Astrocyte (in vitro differentiated cells and primary cell): Measurements from ENCODE around the gene NIT1. TPM values are rescaled to one million over a fixed set of nuclear protein-coding genes. Genes with fewer than 3 reads are reported as not detected.

Source experiments
- DNase-seq: peaks from one replicate; pipeline ENCODE4 v3.0.0-alpha.2; 2010; ENCODE audit warnings: low read depth
- FAIRE-seq: peaks from 2 replicates; lab custom pipeline; 2011; peaks lifted over from hg19 to GRCh38; lab: Jason Lieb, UNC
- H2AFZ ChIP-seq: 2 replicates; pipeline ENCODE4 v1.6.0; 2012; ENCODE audit warnings: low read depth, low read length, inconsistent platforms
- H3K27ac ChIP-seq: 2 replicates; pipeline ENCODE4 v1.5.1; 2011; ENCODE audit warnings: low read depth, low read length, inconsistent platforms
- H3K27me3 ChIP-seq: 2 replicates; pipeline ENCODE4 v1.6.0; 2011; ENCODE audit warnings: low read length, inconsistent platforms; ENCODE audit not compliant: insufficient read depth
- H3K36me3 ChIP-seq: 2 replicates; pipeline ENCODE4 v1.5.1; 2011; ENCODE audit warnings: low read length, inconsistent platforms; ENCODE audit not compliant: insufficient read depth
- H3K4me1 ChIP-seq: 2 replicates; pipeline ENCODE4 v1.5.1; 2011; ENCODE audit warnings: low read length, inconsistent platforms; ENCODE audit not compliant: insufficient read depth
- H3K4me2 ChIP-seq: 2 replicates; pipeline ENCODE4 v1.6.0; 2012; ENCODE audit warnings: low read length, inconsistent platforms
- H3K4me3 ChIP-seq: 2 replicates; pipeline ENCODE4 v1.5.1; 2011; ENCODE audit warnings: low read depth, mild to moderate bottlenecking, low read length, inconsistent platforms; ENCODE audit not compliant: insufficient read depth
- H3K79me2 ChIP-seq: 2 replicates; pipeline ENCODE4 v1.6.0; 2012; ENCODE audit warnings: mild to moderate bottlenecking, low read length, inconsistent platforms; ENCODE audit not compliant: insufficient read depth
- H3K9ac ChIP-seq: 2 replicates; pipeline ENCODE4 v1.6.0; 2012; ENCODE audit warnings: mild to moderate bottlenecking, low read length, inconsistent platforms
- H3K9me3 ChIP-seq: 2 replicates; pipeline ENCODE4 v1.5.1; 2012; ENCODE audit warnings: low read depth, mild to moderate bottlenecking, low read length, inconsistent platforms; ENCODE audit not compliant: insufficient read depth
- H4K20me1 ChIP-seq: 2 replicates; pipeline ENCODE4 v1.6.0; 2012; ENCODE audit warnings: low read length, inconsistent platforms; ENCODE audit not compliant: insufficient read depth
- H3K27ac Mint-ChIP-seq: one replicate; pipeline ENCODE4 v1.8.0; 2021; ENCODE audit warnings: mild to moderate bottlenecking, mixed read lengths; ENCODE audit not compliant: unreplicated experiment
- H3K27me3 Mint-ChIP-seq: one replicate; pipeline ENCODE4 v1.8.0; 2021; ENCODE audit warnings: low read depth, mixed read lengths; ENCODE audit not compliant: unreplicated experiment
- H3K36me3 Mint-ChIP-seq: one replicate; pipeline ENCODE4 v1.8.0; 2021; ENCODE audit warnings: low read depth, mixed read lengths; ENCODE audit not compliant: unreplicated experiment
- H3K4me1 Mint-ChIP-seq: one replicate; pipeline ENCODE4 v1.8.0; 2021; ENCODE audit warnings: low read depth, mixed read lengths; ENCODE audit not compliant: unreplicated experiment
- H3K4me3 Mint-ChIP-seq: one replicate; pipeline ENCODE4 v1.8.0; 2021; ENCODE audit warnings: mild to moderate bottlenecking, moderate library complexity, mixed read lengths; ENCODE audit not compliant: unreplicated experiment
- H3K9me3 Mint-ChIP-seq: one replicate; pipeline ENCODE4 v1.8.0; 2021; ENCODE audit warnings: mild to moderate bottlenecking, mixed read lengths; ENCODE audit not compliant: unreplicated experiment
- EZH2 ChIP-seq: IDR thresholded peaks from 2 replicates; pipeline ENCODE4 v1.6.1; 2012; ENCODE audit warnings: mild to moderate bottlenecking, low read length, inconsistent platforms; ENCODE audit not compliant: insufficient read depth
- total RNA-seq: library from RNA; stranded (reverse); gene quantifications from 2 replicates; pipeline ENCODE4 v1.2.1, GENCODE V29; 2021
- TF ChIP-seq, protein P1 (sequence below): IDR thresholded peaks from 2 replicates; pipeline ENCODE4 v1.5.1; 2011; ENCODE audit warnings: low read depth, mild to moderate bottlenecking, inconsistent platforms, low read length, moderate library complexity; ENCODE audit not compliant: insufficient read depth

NIT1 gene
- total RNA-seq, 1 donor from 2014 or later = 25.9 TPM

- Histone ChIP-seq H3K9ac (no peak overlapping the region), H3K27ac (no peak overlapping the region), H4K20me1 (no peaks in the 10 kb centered on the region), H3K36me3 (no peaks in the 10 kb centered on the region), H3K9me3 (no peaks in the 10 kb centered on the region), H2AFZ (no peak overlapping the region), H3K79me2 (no peaks in the 10 kb centered on the region), H3K4me1 (peaks cover 14% of the 10 kb centered on the region), H3K4me3 (no peak overlapping the region), H3K4me2 (no peak overlapping the region), H3K27me3 (no peaks in the 10 kb centered on the region)
- Mint-ChIP-seq H3K4me1 (peaks cover 54% of the 10 kb centered on the region), H3K36me3 (no peaks in the 10 kb centered on the region), H3K9me3 (no peaks in the 10 kb centered on the region), H3K27ac (no peak overlapping the region), H3K4me3 (no peak overlapping the region), H3K27me3 (no peaks in the 10 kb centered on the region)
- TF ChIP-seq, protein P1, sequence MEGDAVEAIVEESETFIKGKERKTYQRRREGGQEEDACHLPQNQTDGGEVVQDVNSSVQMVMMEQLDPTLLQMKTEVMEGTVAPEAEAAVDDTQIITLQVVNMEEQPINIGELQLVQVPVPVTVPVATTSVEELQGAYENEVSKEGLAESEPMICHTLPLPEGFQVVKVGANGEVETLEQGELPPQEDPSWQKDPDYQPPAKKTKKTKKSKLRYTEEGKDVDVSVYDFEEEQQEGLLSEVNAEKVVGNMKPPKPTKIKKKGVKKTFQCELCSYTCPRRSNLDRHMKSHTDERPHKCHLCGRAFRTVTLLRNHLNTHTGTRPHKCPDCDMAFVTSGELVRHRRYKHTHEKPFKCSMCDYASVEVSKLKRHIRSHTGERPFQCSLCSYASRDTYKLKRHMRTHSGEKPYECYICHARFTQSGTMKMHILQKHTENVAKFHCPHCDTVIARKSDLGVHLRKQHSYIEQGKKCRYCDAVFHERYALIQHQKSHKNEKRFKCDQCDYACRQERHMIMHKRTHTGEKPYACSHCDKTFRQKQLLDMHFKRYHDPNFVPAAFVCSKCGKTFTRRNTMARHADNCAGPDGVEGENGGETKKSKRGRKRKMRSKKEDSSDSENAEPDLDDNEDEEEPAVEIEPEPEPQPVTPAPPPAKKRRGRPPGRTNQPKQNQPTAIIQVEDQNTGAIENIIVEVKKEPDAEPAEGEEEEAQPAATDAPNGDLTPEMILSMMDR = no peak
- no peak for TF ChIP-seq EZH2
- DNase-seq (no peak), FAIRE-seq (no peak)
These were observed 27.3 kb upstream of the NIT1 start for GRCh38 chr1:161090617-161091016.

GRCh38 chr1:161091093-161091492 lies 26.8 kb upstream of the NIT1 start:
- no peak for FAIRE-seq
- TF ChIP-seq, protein P1 = no peak
- TF ChIP-seq EZH2 = no peak
- Mint-ChIP-seq H3K36me3 (no peaks in the 10 kb centered on the region), H3K4me1 (peaks cover 51% of the 10 kb centered on the region), H3K27me3 (no peaks in the 10 kb centered on the region), H3K9me3 (no peaks in the 10 kb centered on the region), H3K27ac (no peak overlapping the region), H3K4me3 (no peak overlapping the region)
- Histone ChIP-seq H3K4me1 (peaks cover 13% of the 10 kb centered on the region), H3K36me3 (no peaks in the 10 kb centered on the region), H3K79me2 (no peaks in the 10 kb centered on the region), H3K9me3 (no peaks in the 10 kb centered on the region), H3K27me3 (no peaks in the 10 kb centered on the region), H3K27ac (no peak overlapping the region), H3K9ac (no peak overlapping the region), H2AFZ (no peak overlapping the region), H3K4me2 (no peak overlapping the region), H3K4me3 (no peak overlapping the region), H4K20me1 (no peaks in the 10 kb centered on the region)
- no peak for DNase-seq

DNA sequence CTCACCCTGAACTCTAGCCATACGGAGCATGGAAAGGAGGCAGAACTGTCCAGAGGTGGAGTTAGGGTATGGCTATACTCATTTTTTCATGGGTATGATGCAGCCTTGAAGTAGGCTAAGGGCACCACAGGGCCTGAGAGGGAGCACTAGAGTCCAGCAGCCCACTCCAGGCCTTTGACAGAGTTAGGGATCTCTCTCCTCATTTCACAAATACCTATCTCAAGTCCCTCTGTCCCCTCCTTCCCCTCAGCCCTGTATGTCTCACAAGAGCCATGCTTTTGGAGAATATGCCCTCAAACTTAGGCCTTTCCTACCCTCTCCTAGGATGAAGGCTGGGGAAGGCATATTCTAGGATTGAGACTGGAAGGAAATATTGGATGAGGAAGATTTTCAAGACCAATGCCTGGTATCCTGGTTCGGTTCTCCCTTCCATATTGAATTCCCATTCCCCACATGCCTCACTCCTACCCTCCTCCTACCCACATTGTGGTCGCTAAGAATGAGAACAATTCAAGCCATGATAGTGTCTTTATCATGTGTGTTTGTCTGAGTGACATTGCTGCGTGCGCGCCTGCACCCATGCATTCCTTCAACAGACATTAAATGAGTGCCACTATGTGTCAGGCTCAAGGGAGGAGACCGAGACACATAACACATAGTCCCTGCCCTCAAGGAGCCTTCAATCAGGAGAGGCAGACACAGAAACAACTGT lies 26.0 kb upstream of the NIT1 start:
- peak; percentile 34 for DNase-seq
- TF ChIP-seq EZH2 = no peak
- TF ChIP-seq, protein P1 = no peak
- Histone ChIP-seq H3K9me3 (no peaks in the 10 kb centered on the region), H3K9ac (no peak overlapping the region), H3K36me3 (no peaks in the 10 kb centered on the region), H3K4me2 (peak overlapping the region; percentile 65), H3K27ac (no peak overlapping the region), H3K27me3 (no peaks in the 10 kb centered on the region), H4K20me1 (no peaks in the 10 kb centered on the region), H3K79me2 (no peaks in the 10 kb centered on the region), H3K4me1 (peaks cover 13% of the 10 kb centered on the region), H2AFZ (no peak overlapping the region), H3K4me3 (no peak overlapping the region)
- Mint-ChIP-seq H3K27me3 (no peaks in the 10 kb centered on the region), H3K4me3 (no peak overlapping the region), H3K36me3 (no peaks in the 10 kb centered on the region), H3K9me3 (no peaks in the 10 kb centered on the region), H3K4me1 (peaks cover 51% of the 10 kb centered on the region), H3K27ac (peak overlapping the region; percentile 53)
- no peak for FAIRE-seq
